ENCODE results near the gene OSCP1. TPM values are rescaled to one million over a fixed set of nuclear protein-coding genes. Genes with fewer than 3 reads are reported as not detected.

OSCP1 gene
- total RNA-seq, 1 donor from 2014 or later: 3.6 TPM

GRCh38 chr1:36447450-36447849, 2.8 kb downstream of the OSCP1 start:
- no peak for DNase-seq (ENCODE audit: low read depth in 2 of 2)

- DNase-seq (ENCODE audit: low read depth in 2 of 2): no peak
These were observed 3.5 kb downstream of the OSCP1 start for GRCh38 chr1:36446746-36447145.

- DNase-seq (ENCODE audit: low read depth in 2 of 2): peak in 1 of 2 donors; percentile 22
These were observed 4.0 kb downstream of the OSCP1 start for GRCh38 chr1:36446271-36446670.

DNA sequence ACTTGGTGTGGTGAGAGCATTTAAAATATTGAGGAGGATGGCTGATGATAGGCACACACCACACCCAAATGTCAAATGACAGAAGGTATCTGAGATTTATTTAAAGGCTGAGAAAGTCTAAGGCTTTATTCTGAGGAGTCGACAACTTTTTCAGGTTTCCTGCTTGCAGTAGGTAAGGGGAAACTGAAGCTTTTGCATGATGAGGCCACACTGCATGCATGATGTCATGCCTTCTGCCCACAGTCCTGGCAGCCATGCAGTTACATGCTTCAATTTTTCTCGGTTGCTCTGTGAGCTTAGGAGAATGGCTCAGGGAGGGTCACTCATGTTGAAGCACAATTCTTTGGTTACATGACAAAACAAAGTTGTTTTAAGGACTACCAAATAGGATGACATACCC, 7.0 kb downstream of the OSCP1 start:
- DNase-seq (ENCODE audit: low read depth in 2 of 2): no peak

- no peak for DNase-seq (ENCODE audit: low read depth in 2 of 2)
These were observed 7.9 kb downstream of the OSCP1 start for GRCh38 chr1:36442337-36442736.

DNA sequence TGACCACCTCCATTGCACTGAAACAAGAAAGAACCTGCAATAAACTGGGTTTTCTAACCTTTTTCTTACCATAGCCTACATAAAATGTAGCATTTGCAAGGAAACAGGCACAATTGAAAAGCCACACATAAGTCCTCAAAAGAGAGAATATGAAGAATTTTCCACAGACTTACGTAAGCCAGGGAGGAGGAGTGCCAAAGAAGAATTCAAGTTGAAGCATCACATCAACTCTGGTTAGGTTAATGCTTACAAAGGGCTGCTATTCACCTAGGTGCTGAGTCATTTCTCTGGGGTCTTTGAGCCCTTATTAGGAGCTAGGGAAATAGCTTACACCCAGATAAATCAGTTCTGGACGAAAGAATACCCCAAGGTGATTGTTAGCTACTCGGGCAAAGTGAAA, 9.6 kb downstream of the OSCP1 start:
- no peak for DNase-seq (ENCODE audit: low read depth in 2 of 2)

DNA sequence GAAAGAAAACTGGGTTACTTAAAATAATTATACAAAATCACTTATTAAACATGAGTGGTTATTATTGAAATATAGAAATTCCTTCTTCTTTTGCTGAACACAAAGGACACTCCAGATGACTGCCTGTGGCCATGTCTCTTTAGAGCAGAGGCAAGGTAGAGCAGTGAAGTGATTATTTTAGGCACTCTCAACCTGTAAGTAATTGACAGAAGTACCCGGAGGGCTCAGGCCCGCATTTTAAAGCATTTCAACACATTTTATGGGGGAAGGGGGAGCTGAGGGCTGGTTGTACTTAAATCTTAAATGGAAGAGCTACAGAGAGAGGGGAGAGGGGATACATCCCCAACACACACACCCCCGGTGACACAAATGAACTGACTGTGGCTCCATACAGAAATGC, 10.2 kb downstream of the OSCP1 start:
- DNase-seq (ENCODE audit: low read depth in 2 of 2): no peak

GRCh38 chr1:36438715-36439114, 11.5 kb downstream of the OSCP1 start:
- DNase-seq (ENCODE audit: low read depth in 2 of 2): no peak

- no peak for DNase-seq (ENCODE audit: low read depth in 2 of 2)
These were observed 13.4 kb downstream of the OSCP1 start for GRCh38 chr1:36436821-36437220.

DNA sequence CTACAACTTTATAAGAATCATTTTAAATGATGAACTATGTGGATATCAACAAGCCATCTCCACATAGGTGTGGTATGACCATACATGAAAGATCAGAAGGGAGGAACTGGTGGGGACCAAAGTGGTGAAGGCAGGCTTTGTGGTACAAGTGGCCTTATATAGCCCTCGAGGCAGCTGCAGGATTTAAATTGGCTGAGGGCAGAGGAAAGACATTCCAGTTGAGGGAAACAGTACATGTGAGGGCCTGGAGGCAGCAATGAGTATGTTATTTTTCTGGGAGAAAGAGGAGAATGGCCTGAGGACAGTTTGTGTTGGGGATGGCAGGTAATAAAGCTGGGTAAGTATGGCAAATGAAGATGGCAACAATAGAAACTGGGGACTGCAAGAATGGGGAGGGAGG, 17.1 kb downstream of the OSCP1 start:
- peak in 1 of 2 donors; percentile 19 for DNase-seq (ENCODE audit: low read depth in 2 of 2)

DNA sequence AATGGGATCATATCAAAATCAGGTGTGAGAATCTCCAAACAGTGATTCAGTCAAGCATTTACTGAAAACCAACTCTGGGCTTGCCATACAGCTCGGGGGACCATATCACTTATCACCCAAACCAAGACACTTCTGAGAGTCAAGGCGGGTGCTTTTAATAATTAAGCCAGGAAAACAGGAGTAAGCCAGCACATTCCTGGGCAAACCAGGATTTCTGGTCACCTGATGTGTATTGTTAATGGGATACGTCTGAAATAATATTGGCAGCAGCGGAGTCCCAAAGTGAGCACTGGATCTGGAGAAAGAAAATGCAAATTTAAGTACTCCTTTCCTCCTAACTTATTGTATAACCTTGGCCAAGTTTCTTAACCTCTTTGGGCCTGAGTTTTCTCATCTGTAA, 17.6 kb downstream of the OSCP1 start:
- peak; percentile 30 to 65 for DNase-seq (ENCODE audit: low read depth in 2 of 2)

GRCh38 chr1:36425791-36426190, 24.5 kb downstream of the OSCP1 start:
- no peak for DNase-seq (ENCODE audit: low read depth in 2 of 2)

DNA sequence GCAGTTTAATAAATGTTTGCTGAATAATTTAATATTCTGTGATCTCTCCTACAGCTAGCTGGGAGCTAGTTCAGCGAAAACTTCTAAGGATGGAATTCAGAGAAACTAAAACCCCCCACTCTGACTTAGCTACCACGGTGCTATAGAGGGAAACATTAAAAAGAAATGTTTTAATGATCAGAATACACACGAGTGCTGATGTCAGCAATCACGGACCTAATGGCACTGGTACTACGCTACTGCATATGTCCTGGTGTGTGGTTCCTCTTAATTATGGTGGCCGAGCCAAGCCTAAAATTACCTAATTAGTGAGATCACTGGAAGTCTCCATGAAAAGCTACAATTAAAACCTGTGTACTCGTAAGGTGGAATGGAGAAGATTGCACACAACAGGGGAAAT, 28.6 kb downstream of the OSCP1 start:
- no peak for DNase-seq (ENCODE audit: low read depth in 2 of 2)

DNA sequence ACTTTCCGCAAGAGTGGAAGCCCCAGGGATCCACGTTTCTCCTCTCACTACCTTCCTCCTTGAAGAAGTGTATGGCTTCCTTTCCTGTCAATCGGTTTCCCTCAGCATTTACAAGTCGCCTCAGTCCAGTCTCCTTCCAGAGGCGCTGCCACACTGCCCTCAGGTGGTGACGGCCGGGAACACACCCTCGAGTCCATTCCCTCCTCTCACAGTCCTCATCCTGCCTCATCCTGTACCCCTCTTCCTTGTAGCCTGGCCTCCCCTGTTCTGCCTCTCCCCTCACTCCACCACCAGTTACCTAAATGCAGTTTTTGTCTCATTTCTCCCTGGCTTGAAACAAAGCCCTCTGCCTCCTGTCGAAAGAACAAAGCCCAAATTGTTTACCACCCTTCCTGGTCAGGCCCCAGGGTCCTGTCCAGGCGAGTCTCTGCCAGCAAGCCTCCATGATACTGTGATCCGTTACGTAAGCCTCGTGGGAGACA, 29.4 kb downstream of the OSCP1 start:
- peak; percentile 48 to 80 for DNase-seq (ENCODE audit: low read depth in 2 of 2)

DNA sequence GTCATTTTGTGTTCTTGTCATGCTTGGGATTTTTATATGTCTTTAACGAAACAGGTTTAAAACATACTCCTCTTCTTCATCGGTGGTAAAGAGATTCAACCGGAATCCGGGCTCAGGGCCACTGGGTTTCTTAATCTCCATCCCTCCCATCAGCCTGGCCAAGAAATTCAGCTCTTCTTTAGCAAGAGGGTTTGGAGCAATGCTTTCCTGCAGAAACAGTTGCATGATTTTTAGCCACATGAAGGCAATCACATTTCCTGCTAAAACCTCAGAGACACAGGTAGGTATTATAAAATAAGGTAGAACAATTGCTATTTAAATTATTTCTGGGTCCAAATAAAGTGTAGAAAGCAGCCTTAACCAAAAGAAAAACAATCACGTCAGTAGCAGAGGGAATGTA, 29.8 kb downstream of the OSCP1 start:
- no peak for DNase-seq (ENCODE audit: low read depth in 2 of 2)

DNA sequence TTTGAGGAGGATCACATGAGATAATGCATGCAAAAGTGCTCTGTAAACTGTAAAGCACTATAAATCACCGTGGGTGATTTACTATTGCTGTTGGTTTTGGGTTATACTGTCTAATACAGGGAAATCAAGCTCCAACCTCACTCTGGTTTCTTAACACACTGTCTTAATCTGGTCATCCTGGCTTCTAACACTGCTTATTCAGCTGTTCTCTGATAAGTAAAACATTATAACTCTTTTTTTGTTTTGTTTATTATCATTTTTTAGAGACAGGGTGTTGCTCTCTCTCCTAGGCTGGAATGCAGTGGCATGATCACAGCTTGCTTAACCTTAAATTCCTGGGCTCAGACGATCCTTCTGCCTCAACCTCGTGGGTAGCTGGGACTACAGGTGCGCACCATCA, 30.7 kb downstream of the OSCP1 start:
- no peak for DNase-seq (ENCODE audit: low read depth in 2 of 2)

GRCh38 chr1:36419140-36419539, 31.1 kb downstream of the OSCP1 start:
- DNase-seq (ENCODE audit: low read depth in 2 of 2): no peak

DNA sequence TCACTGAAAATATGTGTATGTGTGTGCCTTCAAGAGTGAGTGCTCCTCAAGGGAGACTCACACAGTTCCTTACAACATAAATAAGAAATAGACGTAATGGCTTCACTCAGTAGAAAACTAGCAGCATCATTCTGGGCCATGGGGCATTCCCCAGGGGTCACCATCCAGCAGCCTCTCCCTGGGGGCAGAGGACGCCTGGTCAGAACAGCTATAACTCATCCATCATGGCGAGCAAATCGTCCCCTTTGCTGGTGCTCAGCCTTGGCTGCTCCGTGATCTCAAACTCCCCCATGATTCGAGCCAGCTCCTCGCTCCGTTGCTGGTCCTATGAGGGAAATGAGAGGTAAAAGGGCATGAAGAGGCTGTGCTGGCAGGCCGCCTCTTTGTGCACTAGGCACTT, 32.3 kb downstream of the OSCP1 start:
- no peak for DNase-seq (ENCODE audit: low read depth in 2 of 2)

DNA sequence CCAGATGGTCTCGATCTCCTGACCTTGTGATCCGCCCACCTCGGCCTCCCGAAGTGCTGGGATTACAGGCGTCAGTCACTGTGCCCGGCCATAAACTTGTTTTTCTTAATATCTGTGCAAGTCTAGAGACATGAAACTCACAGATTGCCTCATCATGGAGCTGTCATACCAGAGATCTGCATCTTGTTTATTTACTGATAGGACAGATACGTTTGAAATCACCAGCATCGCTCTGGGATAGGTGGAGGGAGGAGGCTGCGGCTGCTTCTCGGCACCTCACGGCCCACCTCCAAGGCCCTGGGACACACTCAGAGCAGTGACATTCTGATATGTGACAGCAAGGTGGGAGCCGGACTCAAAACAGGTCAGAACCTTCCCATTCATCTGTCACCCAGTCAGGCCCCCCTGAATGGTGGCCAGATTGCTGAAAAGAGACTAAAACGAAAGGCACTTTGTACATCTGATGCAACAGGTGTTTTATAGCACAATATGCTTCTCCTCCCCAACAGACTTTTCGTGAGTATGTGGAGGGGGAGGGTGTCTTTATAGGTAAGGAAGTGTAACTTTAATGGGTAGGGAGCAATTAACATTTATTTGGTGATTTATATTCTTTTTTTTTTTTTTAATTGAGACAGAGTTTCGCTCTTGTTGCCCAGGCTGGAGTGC, 34.5 kb downstream of the OSCP1 start:
- DNase-seq (ENCODE audit: low read depth in 2 of 2): no peak

DNA sequence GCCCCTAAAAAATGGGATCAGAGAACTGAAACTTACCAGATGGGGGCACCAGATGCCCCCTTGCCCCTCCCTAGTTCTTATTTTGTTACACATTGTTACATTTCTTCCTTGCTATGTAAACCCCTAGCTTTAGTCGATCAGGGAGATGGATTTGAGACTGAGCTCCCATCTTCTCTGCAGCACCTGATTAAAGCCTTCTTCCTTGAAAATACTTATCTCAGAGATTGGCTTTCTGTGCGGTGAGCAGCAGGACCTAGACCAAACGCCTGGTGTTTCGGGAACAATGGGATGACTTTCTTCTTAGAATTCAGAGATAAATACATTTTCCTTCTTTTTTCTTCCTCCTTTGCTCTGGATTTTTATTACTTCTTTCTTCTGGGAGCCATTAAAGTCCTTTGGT, 35.9 kb downstream of the OSCP1 start:
- DNase-seq (ENCODE audit: low read depth in 2 of 2): no peak

DNA sequence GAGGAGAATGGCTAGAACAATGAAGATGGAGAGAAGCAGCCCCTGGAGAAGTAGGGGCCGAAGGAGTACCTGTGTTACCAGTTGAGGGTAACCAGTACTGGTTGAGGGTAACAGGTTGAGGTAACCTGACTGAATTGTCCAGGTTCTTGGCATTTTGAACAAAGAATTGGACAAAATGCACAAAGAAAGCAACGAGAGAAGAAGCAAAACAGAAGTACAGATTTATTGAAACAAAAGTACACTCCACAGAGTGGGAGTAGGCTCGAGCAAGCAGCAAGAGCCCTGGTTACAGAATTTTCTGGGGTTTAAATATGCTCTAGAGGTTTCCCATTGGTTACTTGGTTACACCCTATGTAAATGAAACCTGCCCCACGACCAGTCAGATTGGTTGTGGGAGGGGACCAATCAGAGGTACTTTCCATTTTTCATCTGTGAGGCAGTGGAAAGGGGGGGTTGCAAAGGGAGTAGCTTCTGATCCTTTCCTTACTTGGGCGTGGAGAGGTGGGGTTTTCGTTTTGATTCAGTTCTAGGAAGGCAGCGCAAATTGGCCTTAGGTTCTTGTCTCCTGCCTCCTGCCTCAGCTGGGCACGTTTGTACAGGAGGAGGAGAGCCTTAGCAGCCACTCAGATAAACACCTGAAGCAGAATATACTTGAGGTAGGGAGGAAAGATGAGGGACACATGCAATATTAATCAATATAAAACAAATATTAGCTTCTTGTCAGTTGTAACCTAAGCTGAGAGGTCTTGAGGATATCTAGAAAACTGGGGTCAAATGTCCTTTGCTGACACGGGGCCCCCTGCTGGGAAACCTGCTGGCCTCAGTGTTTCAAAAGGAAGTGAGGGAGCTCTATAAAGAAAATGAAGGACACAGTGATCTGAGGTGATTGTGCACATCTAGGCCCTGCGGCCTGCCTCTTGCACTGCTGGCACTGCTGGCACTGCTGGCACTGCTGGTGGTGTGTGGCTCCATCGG, 38.3 kb downstream of the OSCP1 start:
- DNase-seq (ENCODE audit: low read depth in 2 of 2): peak in 1 of 2 donors; percentile 54

GRCh38 chr1:36408479-36408878, 41.8 kb downstream of the OSCP1 start:
- no peak for DNase-seq (ENCODE audit: low read depth in 2 of 2)

GRCh38 chr1:36406440-36406839, 43.8 kb downstream of the OSCP1 start:
- no peak for DNase-seq (ENCODE audit: low read depth in 2 of 2)

All from dermis microvascular lymphatic vessel endothelial cell (primary cell).